ENCODE data around the gene OTUD6A.
"Not testable (repeated sequence)": the region's sequence is repeated elsewhere in the genome, so short reads cannot be mapped to it uniquely, and the experiment has no call there.

OTUD6A gene

DNA sequence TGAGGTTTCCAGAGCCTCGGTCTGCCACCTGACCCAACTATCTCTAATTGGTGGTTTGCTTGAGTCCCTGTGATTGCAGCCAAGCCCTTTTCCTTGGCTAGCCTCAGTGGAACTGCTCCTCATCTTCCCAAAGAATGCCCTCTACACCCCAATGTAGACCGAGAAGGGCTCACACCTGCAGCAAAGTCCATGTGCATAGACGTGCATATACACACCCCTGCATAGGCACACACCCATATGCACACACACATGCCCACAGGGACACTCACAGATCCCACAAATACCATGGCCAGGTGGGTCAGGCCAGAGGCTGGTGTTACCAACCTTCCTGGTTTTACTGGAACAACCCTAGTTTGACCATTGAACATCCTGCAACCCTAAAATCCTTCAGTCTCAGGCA lies 12.9 kb upstream of the OTUD6A start:
- no peak for DNase-seq (ENCODE audit: low read depth)

DNA sequence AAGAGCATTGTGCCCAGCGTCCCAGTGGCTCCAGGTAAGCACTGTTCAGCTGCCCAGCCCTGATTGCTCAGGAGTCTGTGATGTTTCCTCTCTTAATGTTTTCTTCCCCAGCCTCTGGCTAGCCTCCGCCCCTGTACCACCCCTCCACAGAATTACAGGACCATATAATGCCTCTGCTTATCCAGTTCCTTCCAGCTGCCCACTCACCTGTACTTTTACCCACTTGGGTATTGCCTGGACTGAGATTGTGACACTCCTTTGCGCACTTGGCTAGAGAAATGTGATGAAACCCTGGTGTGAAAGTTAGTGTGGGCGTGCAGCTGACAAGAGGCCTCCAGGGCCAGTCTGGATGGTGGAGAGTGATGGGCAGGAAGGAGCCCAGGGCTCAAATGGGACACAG lies 12.3 kb upstream of the OTUD6A start, which contains the start of gene AWAT2:
AWAT2 (minus strand) TSS at position 14 of the 400 bp plus-strand sequence; CDS start at position 8, 6 bp downstream.
- no peak for DNase-seq (ENCODE audit: low read depth)

DNA sequence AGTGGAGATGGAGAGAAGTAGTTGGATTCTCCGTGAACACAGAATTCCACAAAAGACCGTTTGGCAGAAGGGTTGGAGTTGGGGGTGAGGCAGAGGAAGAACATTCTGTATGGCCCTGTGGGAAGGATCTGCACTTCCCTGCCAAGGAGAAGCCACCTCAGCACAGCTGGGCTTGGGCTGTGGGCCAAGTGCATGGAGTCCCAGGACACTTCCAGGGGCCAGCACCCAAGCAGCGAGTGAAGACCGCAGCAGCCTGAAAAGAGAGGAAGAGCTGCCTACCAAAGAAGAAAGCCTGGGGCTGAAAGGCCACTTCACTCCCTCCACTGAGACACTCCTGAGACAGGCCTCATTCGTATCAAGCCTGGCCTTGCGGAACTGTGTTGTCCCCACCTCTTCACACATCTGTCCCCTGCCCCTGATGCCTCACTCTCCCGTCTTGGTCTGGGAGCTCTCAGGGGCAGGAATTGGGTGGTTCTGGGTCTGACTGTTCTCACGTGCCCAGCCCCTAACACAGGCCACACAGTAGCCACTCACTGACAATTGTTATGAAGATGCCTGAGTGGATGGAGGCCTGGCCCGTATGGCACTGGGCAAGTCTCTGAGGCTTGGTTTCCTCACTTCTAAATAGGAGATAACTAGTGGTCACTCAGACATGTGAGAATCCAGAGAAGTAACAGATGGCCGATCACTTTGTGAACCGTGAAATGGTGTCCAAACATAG lies 9.2 kb upstream of the OTUD6A start:
- DNase-seq (ENCODE audit: low read depth), result no peak

DNA sequence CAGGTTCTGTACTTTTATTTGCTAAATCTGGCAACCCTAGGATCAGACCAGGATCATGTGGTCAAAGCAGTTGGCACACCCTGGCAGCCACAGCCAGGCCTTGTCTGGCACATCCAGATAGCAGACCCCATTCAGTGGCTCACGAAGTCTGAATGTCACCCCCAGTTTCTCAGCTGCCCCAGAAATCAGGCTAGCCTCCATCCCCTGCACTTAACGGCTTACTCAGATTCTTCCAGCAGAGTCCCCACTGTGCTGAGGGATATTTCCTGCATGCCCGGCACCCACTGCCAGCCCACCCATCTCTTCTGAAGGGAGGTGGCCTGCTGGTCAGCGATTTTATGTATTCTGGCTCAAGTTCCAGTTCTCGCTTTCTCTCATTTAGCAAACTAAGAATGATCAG lies 7.9 kb upstream of the OTUD6A start:
- no peak for DNase-seq (ENCODE audit: low read depth)

DNA sequence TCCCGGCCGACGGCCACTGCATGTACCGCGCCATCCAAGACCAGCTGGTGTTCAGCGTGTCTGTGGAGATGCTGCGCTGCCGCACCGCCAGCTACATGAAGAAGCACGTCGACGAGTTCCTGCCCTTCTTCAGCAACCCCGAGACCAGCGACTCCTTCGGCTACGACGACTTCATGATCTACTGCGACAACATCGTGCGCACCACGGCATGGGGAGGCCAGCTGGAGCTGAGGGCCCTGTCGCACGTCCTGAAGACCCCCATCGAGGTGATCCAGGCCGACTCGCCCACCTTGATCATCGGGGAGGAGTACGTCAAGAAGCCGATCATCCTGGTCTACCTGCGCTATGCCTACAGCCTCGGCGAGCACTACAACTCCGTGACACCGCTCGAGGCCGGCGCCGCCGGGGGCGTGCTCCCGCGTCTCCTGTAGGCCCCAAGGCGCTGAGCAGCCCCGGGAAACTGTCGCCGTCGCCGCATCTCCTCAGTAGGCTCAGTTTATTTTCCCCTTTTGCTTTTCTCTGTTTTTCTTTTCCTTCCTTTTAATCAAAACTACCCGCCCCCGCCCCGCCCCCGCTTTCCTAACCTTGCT lies 799 bp downstream of the OTUD6A start:
- no peak for DNase-seq (ENCODE audit: low read depth)

DNA sequence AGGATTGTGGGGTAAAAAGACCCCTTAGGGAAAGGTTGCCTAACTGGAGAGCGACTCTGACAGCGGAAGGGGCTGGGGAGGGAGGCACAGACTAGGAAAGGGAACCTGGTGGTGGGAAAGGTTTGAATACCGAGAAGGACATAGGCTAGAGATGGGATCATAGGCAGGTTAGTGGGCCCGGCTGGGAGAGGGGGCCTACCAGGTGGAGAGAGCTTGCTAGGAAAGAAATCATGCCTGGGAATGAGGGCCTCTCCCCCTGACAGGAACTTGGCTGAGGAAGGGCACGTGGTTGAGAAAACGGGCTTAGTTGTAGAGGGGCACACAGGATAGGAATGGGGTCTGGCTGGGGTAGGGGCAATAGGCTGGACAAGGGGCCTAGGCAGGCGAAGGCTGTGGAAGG lies 4.4 kb downstream of the OTUD6A start:
- DNase-seq (ENCODE audit: low read depth), result no peak

DNA sequence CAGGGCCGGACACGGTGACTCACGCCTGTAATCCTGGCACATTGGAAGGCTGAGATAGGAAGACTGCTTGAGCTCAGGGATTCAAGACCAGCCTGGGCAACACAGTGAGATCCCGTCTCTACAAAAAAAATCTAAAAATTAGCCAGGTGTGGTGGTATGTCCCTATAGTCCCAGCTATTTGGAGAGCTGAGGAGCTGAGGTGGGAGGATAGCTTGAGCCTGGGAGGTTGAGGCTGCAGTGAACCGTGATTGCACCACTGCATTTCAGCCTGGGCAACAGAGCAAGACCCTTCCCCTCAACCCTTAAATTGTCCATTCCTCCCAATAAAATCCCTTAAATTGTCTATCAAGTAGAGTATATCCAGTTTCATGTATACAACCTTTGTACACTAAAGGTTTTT lies 17.0 kb downstream of the OTUD6A start:
- no peak for DNase-seq (ENCODE audit: low read depth)

DNA sequence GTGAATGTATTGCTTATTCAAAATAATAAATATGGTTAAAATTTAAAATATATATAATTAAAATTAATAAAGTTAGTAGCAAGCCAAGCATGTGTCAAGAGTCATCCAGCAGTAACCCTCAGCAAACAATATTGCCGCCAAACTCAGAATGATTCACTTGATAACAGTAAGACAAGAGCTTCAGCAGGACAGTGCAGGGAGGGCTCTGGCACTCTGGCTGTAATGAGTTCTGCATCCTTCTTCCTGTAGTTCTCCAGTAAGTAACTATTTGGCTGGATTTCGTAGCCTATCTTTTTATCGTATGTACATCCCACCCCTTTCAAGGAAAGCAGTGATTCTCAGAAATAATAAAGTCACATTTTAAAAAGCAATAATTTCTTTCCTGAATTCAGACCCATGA lies 17.6 kb downstream of the OTUD6A start:
- no peak for DNase-seq (ENCODE audit: low read depth)

DNA sequence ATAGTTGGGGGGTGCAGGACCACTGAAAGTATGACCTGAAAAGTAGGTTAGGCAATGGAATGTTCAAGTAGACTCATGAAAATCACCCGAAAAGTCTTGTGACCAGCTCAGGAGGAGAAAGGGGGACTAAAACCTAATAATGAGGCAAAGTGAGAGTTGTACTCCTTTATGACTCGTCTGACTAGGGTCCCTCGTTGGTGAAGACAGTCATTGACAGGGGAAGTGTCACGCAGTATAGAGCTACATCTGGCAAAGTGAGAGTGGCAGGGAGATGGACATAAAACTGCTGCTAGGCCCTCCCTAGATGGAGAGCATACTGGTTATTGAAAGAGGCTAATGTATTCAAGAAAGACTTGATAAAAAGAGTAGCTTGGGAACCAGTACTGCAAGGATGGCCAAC lies 20.5 kb downstream of the OTUD6A start:
- DNase-seq (ENCODE audit: low read depth), result no peak

DNA sequence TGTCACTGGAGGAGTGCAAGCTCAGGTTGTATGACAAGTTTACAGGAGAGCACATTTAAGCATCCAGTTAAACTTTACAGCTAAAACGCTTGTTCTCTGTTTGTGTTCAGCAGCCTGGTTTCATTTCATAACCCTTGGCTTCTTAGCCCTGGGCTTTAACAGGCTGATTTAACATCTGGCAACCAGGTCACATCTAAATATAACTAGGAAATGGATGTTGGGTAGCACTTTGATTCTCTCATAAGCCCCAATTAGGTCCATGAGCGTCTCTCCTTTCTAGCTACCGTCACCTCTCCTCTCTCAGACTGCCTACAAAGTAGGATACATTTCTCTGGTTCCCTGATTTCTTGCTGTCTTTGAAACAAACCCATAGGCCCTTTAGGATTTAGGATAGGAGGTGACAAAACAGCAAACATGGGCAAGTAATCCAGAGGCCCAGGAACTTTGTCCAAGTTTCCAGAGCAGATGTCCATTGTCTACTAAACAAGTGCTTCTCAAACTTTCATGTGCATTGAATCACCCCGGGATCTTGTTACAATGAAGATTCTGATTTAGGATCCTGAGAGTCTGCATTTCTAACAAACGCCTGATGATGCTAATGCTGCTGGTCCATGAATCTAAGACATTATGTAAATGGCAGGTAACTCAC lies 22.5 kb downstream of the OTUD6A start:
- DNase-seq (ENCODE audit: low read depth), result no peak

DNA sequence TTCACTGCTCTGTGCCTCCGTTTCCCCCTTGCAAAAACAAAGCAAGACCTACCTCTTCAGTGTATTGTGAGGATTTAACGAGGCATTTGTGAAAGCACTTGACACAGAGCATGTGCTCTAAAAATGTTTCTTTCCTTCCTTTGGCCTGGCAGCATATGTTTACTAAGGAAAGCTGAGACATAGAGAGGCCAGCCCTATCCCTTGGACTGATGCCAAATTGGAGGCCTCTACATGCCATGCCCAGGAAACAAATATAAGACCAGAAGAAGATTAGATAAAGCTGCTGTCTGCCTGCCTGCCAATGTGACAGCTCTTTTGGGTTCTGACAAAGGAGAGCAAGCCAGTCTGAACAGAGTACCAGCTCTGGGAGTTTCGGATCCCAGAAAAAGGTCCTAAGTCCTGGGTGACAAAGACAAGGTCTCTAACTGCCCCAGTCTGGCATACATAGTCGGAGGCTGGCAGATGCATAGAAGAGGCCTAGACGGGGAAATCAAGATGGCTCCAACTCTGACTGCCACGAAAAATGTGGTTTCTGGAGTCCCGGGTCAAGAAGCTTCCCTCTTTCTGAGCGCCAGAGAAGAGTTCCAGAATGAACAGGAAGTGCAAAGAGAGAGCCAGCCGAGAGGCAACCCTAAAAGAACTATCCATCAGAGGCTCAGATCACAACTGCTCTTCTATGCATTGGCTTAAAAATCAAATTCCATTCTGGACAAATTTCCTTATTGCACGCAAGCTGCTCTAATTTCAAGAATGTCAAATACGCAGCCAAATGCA lies 25.8 kb downstream of the OTUD6A start:
- DNase-seq (ENCODE audit: low read depth), result no peak

DNA sequence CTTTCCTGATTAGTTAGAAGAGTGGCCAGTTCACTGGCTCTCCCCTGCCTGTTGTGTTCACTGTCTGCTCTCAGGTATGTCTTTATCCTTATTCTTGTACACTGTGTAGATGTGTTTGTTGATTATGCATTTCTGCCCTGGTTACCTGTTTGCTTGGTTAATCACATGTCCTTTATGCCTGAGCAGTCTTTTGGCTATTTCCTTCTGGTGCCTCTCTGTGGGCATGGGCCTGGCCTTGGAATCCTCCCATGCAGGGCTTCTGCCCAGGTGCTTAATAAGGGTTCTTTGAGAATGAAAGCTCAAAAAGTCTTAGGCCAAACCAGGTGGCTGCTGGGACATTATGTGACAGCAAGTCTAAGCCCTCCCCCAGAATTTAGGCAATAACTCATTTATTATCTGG lies 26.5 kb downstream of the OTUD6A start:
- no peak for DNase-seq (ENCODE audit: low read depth)

DNA sequence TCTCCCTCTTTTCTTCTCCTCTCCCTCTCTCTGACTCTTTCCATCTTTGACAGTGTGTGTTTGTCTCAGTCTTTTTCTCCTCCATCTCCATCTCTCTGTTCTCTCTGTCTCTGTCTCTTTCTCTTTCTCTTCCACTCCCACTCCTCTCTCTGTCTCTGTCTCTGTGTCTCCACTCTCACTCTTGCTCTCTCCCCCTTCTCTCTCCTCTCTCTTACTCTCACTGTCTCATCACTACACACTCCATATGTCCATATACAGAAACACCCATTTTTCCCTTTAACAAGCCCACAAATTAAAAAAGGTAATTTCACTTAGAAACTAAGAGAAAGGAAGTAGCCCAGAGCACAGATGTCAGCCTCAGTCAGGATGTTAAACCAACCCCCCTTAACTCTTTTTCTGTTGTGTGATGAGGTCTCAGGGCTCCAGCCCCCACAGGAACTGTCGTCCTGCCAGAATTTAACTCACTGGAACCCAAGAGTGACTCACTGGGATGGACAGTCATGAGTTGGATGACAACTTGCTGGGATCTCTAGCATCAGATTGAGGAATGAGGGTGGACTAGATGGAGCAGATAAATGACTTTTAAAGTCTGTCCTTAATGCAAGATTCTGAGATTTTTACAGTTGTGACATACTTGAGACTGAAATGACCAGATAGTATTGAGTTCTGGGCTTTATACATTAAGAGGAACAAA lies 27.5 kb downstream of the OTUD6A start:
- no peak for DNase-seq (ENCODE audit: low read depth)

DNA sequence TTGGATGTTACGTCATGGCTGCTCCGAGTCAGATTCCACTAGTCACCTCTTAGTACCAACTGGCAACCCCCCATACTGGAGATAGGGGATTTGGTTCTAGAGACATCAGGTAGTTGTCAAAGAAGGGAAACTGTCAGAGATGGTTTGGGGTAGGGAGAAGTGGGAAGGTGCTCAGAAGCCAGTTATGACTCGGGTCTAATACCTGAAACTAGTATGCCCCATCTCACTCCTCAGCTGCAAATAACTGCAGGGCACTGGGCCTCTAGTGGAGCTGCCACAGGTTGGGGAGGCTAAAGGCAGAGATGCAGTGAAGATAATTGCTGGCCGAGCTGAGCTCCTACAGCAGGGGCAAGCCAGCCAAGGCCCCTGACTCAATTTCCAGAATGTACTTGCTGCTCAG lies 30.0 kb downstream of the OTUD6A start:
- no peak for DNase-seq (ENCODE audit: low read depth)

DNA sequence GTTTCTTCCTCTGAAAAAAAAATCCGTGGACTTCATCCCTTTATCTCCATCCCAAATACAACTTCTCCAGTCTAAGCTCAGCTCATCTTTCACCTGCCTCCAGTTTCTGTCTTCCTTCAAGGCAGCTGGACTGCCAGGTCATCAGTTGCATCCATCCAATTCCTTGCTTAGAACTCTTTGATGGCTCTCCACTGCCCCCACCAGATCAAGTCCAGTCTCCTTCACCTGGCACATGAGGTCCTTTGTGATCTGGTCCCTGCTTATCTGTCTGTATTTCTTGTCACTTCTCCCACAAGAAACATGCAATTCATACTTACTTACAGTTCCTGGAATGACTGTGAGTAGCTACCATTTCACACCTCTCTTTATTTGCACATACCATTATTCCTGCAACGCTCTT lies 33.8 kb downstream of the OTUD6A start:
- DNase-seq (ENCODE audit: low read depth), result no peak

DNA sequence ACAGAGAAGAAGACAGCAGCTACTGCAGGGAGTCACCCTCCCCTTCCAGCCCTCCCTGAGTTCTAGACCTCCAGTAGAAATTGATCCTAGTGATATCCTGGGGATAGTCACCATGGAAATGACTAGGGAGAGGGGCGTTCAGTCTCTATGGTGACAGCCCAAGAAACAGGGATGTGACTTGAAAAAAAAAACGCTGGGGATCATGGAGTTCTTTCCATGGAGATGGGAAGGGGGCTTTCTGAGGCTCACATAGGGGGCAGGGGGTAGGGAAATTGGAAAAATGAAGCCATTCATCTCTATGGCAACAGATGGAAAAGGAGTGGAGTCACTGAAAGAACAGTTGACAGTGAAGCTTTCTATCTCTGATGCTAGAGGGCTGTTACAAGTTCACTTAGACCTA lies 43.0 kb downstream of the OTUD6A start:
- no peak for DNase-seq (ENCODE audit: low read depth)

DNA sequence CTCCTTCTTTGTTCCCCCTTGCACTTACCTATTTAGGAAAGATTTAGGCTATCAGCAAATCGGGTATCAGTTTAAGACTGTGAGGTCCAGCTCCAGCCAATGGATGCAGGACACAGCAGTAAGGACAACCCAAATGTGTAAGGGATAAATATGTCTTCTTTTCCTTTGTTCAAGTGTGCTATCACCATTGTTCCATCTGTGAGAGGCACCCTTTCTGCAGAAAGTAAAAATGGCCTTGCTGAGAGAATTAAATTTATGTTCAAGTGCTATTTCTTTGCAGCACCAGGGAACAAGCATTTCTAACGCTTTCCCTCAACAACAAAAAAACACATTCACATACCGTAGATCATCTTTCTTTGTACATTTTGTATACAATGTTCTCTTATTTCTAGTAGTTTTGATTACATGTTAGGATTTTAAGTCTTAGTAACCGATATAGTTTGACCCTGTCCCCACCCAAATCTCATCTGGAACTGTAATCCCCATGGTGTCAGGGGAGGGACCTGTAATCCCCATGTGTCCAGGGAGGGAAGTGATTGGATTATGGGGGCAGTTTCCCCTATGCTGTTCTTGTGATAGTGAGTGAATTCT lies 49.3 kb downstream of the OTUD6A start:
- DNase-seq (ENCODE audit: low read depth), result not testable (repeated sequence)

All from activated gamma-delta T cell treated with anti-CD3 and anti-CD28 coated beads, Interleukin-2, amount 50 U/mL, for 16 hours (primary cell).